Measurements from ENCODE around the gene PSMB9.
A peak's percentile ranks its signal among the peaks of the same experiment; 100 is the strongest.

GRCh38 chr6:32879691-32880090 is 25.7 kb downstream of the PSMB9 start:
- peak; percentile 50 for TF ChIP-seq EZH2 (IDR thresholded peaks at IDR 0.05; ENCODE audit: low read length, missing control alignments)
- TF ChIP-seq, protein P1, sequence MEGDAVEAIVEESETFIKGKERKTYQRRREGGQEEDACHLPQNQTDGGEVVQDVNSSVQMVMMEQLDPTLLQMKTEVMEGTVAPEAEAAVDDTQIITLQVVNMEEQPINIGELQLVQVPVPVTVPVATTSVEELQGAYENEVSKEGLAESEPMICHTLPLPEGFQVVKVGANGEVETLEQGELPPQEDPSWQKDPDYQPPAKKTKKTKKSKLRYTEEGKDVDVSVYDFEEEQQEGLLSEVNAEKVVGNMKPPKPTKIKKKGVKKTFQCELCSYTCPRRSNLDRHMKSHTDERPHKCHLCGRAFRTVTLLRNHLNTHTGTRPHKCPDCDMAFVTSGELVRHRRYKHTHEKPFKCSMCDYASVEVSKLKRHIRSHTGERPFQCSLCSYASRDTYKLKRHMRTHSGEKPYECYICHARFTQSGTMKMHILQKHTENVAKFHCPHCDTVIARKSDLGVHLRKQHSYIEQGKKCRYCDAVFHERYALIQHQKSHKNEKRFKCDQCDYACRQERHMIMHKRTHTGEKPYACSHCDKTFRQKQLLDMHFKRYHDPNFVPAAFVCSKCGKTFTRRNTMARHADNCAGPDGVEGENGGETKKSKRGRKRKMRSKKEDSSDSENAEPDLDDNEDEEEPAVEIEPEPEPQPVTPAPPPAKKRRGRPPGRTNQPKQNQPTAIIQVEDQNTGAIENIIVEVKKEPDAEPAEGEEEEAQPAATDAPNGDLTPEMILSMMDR (conservative IDR thresholded peaks at IDR 0.05 in 1 of 2, IDR thresholded peaks at IDR 0.05 in 1 of 2; ENCODE audit: low read depth in 1 of 2, low read length in 2 of 2): no peak

Data from fibroblast of lung (primary cell).